Uterus (tissue), 2 donors: ENCODE data around the gene ARHGEF1.

Experiments used
- CTCF ChIP-seq, 4 experiments: fragments of 200-600 bp in 2 of 4; fragments of 450-650 bp in 2 of 4; sonication (generic) in 2 of 4; IDR thresholded peaks; one replicate each; pipeline ENCODE4 v1.5.1; 2016 to 2019; ENCODE audit warnings: antibody characterized with exemption in 4 of 4, mild to moderate bottlenecking in 2 of 4, moderate library complexity in 1 of 4
- POLR2A ChIP-seq, 2 donors: fragments of 450-650 bp; IDR thresholded peaks; one replicate each; pipeline ENCODE4 v1.6.1; 2016; ENCODE audit warnings: antibody characterized with exemption in 2 of 2, mild to moderate bottlenecking in 1 of 2, moderate library complexity in 1 of 2

- TF ChIP-seq CTCF (IDR thresholded peaks at IDR 0.05) (no peak), POLR2A (IDR thresholded peaks at IDR 0.05) (no peak)
Observed at GRCh38 chr19:41941410-41942202, 58.6 kb downstream of the ARHGEF1 start.
